Keratinocyte (primary cell): ENCODE measurements around the gene PHKA1. TPM values are rescaled to one million over a fixed set of nuclear protein-coding genes. Genes with fewer than 3 reads are reported as not detected.
"Not testable (repeated sequence)": the region's sequence is repeated elsewhere in the genome, so short reads cannot be mapped to it uniquely, and the experiment has no call there.

ENCODE experiments used
- DNase-seq: peaks from one replicate; pipeline ENCODE4 v3.0.0-alpha.2; 2011; ENCODE audit warnings: low read depth, missing footprints, low spot score
- FAIRE-seq: peaks from 2 replicates; lab custom pipeline; 2011; peaks lifted over from hg19 to GRCh38; lab: Jason Lieb, UNC
- H2AFZ ChIP-seq: 2 replicates; pipeline ENCODE4 v1.6.0; 2012; ENCODE audit warnings: low read length, control low read depth, inconsistent platforms; ENCODE audit not compliant: control insufficient read depth
- H3K27ac ChIP-seq: 2 replicates; pipeline ENCODE4 v1.5.1; 2011; ENCODE audit warnings: low read length; ENCODE audit not compliant: control insufficient read depth, insufficient read depth
- H3K27me3 ChIP-seq: 3 replicates; pipeline ENCODE4 v1.6.0; 2011; ENCODE audit warnings: low read length; ENCODE audit not compliant: control insufficient read depth, insufficient read depth; ENCODE audit errors: extremely low read depth
- H3K36me3 ChIP-seq, 2 experiments: 2 replicates in 1 of 2; 3 replicates in 1 of 2; pipeline ENCODE4 v1.5.1; 2011; ENCODE audit warnings: low read length in 2 of 2, mild to moderate bottlenecking in 1 of 2; ENCODE audit not compliant: control insufficient read depth in 2 of 2, insufficient read depth in 2 of 2; ENCODE audit errors: extremely low read depth in 1 of 2
- H3K4me1 ChIP-seq: 3 replicates; pipeline ENCODE4 v1.5.1; 2011; ENCODE audit warnings: low read length; ENCODE audit not compliant: control insufficient read depth, insufficient read depth; ENCODE audit errors: extremely low read depth
- H3K4me2 ChIP-seq: 3 replicates; pipeline ENCODE4 v1.6.0; 2011; ENCODE audit warnings: low read depth, low read length; ENCODE audit not compliant: control insufficient read depth, insufficient read depth; ENCODE audit errors: extremely low read depth
- H3K4me3 ChIP-seq, 3 experiments: fragments of 200-600 bp in 1 of 3; sonication (generic) in 1 of 3; 2 replicates in 2 of 3; 3 replicates in 1 of 3; pipeline ENCODE4 v1.5.1; 2011 to 2016; ENCODE audit warnings: low read length in 3 of 3, mild to moderate bottlenecking in 3 of 3, control low read depth in 2 of 3, inconsistent platforms in 1 of 3, low read depth in 1 of 3, mixed read lengths in 1 of 3, mixed run types in 1 of 3, moderate library complexity in 1 of 3; ENCODE audit not compliant: control insufficient read depth in 2 of 3, insufficient read depth in 2 of 3; ENCODE audit errors: extremely low read depth in 1 of 3
- H3K79me2 ChIP-seq: 2 replicates; pipeline ENCODE4 v1.6.0; 2012; ENCODE audit warnings: low read length; ENCODE audit not compliant: control insufficient read depth, insufficient read depth
- H3K9ac ChIP-seq: 3 replicates; pipeline ENCODE4 v1.6.0; 2011; ENCODE audit warnings: low read length; ENCODE audit not compliant: control insufficient read depth, insufficient read depth; ENCODE audit errors: extremely low read depth
- H3K9me1 ChIP-seq: 3 replicates; pipeline ENCODE4 v1.6.0; 2011; ENCODE audit warnings: low read length; ENCODE audit not compliant: control insufficient read depth, insufficient read depth; ENCODE audit errors: extremely low read depth
- H3K9me3 ChIP-seq: 2 replicates; pipeline ENCODE4 v1.5.1; 2012; ENCODE audit warnings: low read depth, low read length; ENCODE audit not compliant: control insufficient read depth
- H4K20me1 ChIP-seq: 3 replicates; pipeline ENCODE4 v1.6.0; 2011; ENCODE audit warnings: low read length; ENCODE audit not compliant: control insufficient read depth, insufficient read depth; ENCODE audit errors: extremely low read depth
- EZH2 ChIP-seq: IDR thresholded peaks from one replicate; pipeline ENCODE4 v1.6.1; 2012; ENCODE audit warnings: inconsistent platforms, mild to moderate bottlenecking, low read length, moderate library complexity
- dilution Hi-C: fragments of 300-500 bp; cut with MboI; formaldehyde crosslinking; loops from one replicate; pipeline ENCODE4 v1.7.0; 2020; ENCODE audit warnings: low sequenced_read_pairs; ENCODE audit not compliant: extremely low pct_ligation_motif_present
- polyA plus RNA-seq, 5 experiments: library from polyadenylated mRNA; depleted of rRNA in 3 of 5; stranded (reverse) in 3 of 5; stranded (forward) in 1 of 5; unstranded in 1 of 5; fragments of >200 nt; gene quantifications; 1 replicate in 1 of 5; 2 replicates in 3 of 5; 3 replicates in 1 of 5; pipeline versions ENCODE4 v1.2.1 to v1.2.3, GENCODE V29; 2011 to 2012; ENCODE audit warnings: missing spikeins in 2 of 5, low read depth in 1 of 5, low replicate concordance in 1 of 5
- TF ChIP-seq, protein P1 (sequence below), 3 experiments: IDR thresholded peaks in 1 of 3; conservative IDR thresholded peaks in 1 of 3; optimal IDR thresholded peaks in 1 of 3; 2 replicates in 2 of 3; 3 replicates in 1 of 3; pipeline versions ENCODE3 to v1.5.1; 2011; ENCODE audit warnings: low read length in 3 of 3, mild to moderate bottlenecking in 3 of 3, moderate library complexity in 2 of 3, control low read depth in 1 of 3, inconsistent platforms in 1 of 3; ENCODE audit not compliant: insufficient read depth in 2 of 3; ENCODE audit errors: extremely low read depth in 1 of 3

PHKA1 gene
- polyA plus RNA-seq, 1 donor (not counting 4 experiments of a cell fraction or from before 2014, with no cell fraction given): 7.1 TPM

DNA sequence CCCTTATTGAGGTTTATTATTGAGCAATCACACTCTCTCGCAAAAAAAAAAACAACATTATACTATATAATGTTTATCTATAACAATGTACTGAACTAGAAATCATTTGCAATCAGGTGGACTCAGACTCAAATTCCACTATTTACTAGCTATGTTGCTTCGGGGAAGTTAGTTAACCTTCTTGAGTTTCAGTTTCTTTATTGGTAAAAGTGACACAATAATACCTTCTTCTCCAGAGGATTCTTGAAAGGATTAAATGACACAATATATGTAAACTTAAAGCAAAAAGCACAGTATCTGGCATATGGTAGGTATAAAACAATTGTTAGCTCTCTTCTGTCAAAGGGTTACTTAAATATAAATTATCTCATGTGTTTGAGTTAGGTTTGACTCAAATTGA is 110.0 kb downstream of the PHKA1 start:
- Histone ChIP-seq H4K20me1 (no peaks in the 10 kb centered on the region), H3K27me3 (no peaks in the 10 kb centered on the region), H3K9me1 (no peaks in the 10 kb centered on the region), H3K9me3 (no peaks in the 10 kb centered on the region), H3K4me2 (no peak overlapping the region), H3K79me2 (no peaks in the 10 kb centered on the region), H3K4me1 (no peaks in the 10 kb centered on the region), H3K36me3 (no peaks in the 10 kb centered on the region), H2AFZ (no peak overlapping the region), H3K9ac (no peak overlapping the region), H3K4me3 (no peak overlapping the region), H3K27ac (no peak overlapping the region)
- no peak for TF ChIP-seq EZH2
- TF ChIP-seq, protein P1, sequence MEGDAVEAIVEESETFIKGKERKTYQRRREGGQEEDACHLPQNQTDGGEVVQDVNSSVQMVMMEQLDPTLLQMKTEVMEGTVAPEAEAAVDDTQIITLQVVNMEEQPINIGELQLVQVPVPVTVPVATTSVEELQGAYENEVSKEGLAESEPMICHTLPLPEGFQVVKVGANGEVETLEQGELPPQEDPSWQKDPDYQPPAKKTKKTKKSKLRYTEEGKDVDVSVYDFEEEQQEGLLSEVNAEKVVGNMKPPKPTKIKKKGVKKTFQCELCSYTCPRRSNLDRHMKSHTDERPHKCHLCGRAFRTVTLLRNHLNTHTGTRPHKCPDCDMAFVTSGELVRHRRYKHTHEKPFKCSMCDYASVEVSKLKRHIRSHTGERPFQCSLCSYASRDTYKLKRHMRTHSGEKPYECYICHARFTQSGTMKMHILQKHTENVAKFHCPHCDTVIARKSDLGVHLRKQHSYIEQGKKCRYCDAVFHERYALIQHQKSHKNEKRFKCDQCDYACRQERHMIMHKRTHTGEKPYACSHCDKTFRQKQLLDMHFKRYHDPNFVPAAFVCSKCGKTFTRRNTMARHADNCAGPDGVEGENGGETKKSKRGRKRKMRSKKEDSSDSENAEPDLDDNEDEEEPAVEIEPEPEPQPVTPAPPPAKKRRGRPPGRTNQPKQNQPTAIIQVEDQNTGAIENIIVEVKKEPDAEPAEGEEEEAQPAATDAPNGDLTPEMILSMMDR (optimal IDR thresholded peaks at IDR 0.05 in 1 of 3, IDR thresholded peaks at IDR 0.05 in 1 of 3, conservative IDR thresholded peaks at IDR 0.05 in 1 of 3; ENCODE audit: extremely low read depth in 1 of 3, insufficient read depth in 2 of 3, low read length in 3 of 3): no peak
- FAIRE-seq: no peak
- no peak for DNase-seq
- dilution Hi-C loops: no loop called here

DNA sequence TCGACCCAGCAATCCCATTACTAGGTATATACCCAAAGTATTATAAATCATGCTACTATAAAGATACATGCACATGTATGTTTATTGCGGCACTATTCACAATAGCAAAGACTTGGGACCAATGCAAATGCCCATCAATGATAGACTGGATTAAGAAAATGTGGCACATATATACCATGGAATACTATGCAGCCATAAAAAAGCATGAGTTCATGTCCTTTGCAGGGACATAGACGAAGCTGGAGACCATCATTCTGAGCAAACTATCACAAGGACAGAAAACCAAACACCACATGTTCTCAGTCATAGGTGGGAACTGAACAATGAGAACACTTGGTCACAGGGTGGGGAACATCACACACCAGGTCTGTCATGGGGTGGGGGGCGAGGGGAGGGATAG is 123.1 kb downstream of the PHKA1 start:
- H3K4me3 ChIP-seq, H2AFZ ChIP-seq, H3K4me2 ChIP-seq, FAIRE-seq, H3K36me3 ChIP-seq, H3K27me3 ChIP-seq, H3K9me1 ChIP-seq, H3K9ac ChIP-seq, H3K79me2 ChIP-seq, H3K9me3 ChIP-seq, H3K27ac ChIP-seq, H3K4me1 ChIP-seq, H4K20me1 ChIP-seq, DNase-seq, dilution Hi-C loops: not testable (repeated sequence)

DNA sequence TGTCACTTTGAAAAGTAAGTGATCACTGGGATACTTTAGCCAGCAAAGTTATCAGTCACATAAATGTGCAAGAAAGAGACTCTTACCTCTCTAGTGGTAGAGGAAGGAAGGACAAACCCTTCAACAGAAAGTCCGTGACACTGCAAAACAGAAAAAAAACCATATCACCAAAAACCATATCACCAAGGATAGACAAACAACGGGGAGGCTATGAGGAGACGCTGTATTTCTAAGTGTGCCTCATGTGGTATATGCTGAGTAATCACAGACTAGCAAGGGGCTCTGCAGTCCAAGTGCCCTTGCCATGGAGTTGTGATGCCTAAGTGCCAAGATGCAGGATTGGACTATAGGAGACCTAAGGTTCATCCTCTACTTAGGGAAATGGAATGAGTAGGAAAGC is 129.9 kb downstream of the PHKA1 start:
- FAIRE-seq: no peak
- Histone ChIP-seq H4K20me1 (no peaks in the 10 kb centered on the region), H3K79me2 (no peaks in the 10 kb centered on the region), H3K27ac (no peak overlapping the region), H3K9ac (no peak overlapping the region), H3K27me3 (peaks cover 3% of the 10 kb centered on the region), H3K4me1 (no peaks in the 10 kb centered on the region), H3K9me3 (no peaks in the 10 kb centered on the region), H3K4me3 (no peak overlapping the region), H2AFZ (no peak overlapping the region), H3K9me1 (no peaks in the 10 kb centered on the region), H3K36me3 (peaks cover 0 to 3% of the 10 kb centered on the region in 2 experiments), H3K4me2 (no peak overlapping the region)
- dilution Hi-C loops: no loop called here
- DNase-seq: no peak
- TF ChIP-seq, protein P1 (optimal IDR thresholded peaks at IDR 0.05 in 1 of 3, IDR thresholded peaks at IDR 0.05 in 1 of 3, conservative IDR thresholded peaks at IDR 0.05 in 1 of 3; ENCODE audit: extremely low read depth in 1 of 3, insufficient read depth in 2 of 3, low read length in 3 of 3): no peak
- TF ChIP-seq EZH2: no peak
